Astrocyte of the cerebellum (primary cell): ENCODE measurements around the gene NEK9.
A peak's percentile ranks its signal among the peaks of the same experiment; 100 is the strongest.

ENCODE experiments used
- DNase-seq: peaks from one replicate; pipeline ENCODE4 v3.0.0-alpha.2; 2011; ENCODE audit warnings: low read depth
- H3K4me3 ChIP-seq: 2 replicates; pipeline ENCODE4 v1.5.1; 2011; ENCODE audit warnings: mild to moderate bottlenecking, low read depth, low read length, moderate library complexity
- in situ Hi-C: cut with HindIII; loops from 2 replicates; pipeline ENCODE4 v1.10.0; 2017; ENCODE audit warnings: low sequenced_read_pairs
- TF ChIP-seq, protein P1 (sequence below): IDR thresholded peaks from 2 replicates; pipeline ENCODE4 v1.5.1; 2012; ENCODE audit warnings: low read length, low read depth, moderate library complexity, mild to moderate bottlenecking; ENCODE audit errors: missing control alignments

NEK9 gene

DNA sequence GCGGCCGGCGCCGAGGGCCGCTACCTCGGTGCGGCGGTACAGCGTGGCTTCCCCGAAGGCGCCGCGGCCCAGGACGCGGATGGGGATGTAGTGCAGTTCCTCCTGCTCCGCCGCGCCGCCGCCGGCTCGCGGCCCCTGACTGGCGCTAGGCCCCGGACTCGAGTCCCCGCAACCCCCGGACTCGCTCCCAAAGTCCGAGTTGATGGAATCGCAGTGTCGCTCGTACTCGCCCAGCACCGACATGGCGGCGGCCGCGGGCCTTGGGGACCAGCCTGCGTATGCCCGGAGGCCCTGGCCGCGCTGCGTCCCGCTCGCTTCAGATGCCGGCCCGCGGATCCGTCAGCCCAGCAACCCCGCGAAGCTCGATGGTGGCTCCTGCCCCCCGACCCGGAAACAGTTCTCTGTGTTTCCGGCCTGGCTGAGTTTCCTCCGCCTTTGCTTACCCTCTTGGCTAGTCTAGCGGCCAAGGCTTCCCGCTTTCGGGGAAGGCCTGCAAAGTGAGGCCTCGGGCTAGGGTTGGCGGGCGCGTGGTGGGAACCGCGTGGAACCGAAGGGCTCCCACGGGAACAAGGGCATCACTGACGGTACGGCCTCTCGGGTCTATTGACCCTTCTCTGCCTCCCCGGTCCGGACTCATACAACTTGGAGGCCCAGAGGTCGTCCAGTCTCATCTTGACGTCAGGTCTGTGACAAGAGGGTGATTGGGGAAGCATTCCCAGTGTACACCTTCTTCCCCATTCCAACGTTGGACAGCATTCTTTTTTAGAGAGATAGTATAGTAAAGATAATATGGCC, at the start of gene NEK9:
NEK9 (minus strand) TSS at position 370 of the 795 bp plus-strand sequence; CDS start at position 243, 127 bp downstream.
- peak within 1 kb of the TSS; percentile 58 for H3K4me3 ChIP-seq
- in situ Hi-C loops = loop anchor here (25.0 kb wide), 1 partner anchor 360 kb away; no protein-coding TSS in a partner anchor
- DNase-seq = no peak
- TF ChIP-seq, protein P1, sequence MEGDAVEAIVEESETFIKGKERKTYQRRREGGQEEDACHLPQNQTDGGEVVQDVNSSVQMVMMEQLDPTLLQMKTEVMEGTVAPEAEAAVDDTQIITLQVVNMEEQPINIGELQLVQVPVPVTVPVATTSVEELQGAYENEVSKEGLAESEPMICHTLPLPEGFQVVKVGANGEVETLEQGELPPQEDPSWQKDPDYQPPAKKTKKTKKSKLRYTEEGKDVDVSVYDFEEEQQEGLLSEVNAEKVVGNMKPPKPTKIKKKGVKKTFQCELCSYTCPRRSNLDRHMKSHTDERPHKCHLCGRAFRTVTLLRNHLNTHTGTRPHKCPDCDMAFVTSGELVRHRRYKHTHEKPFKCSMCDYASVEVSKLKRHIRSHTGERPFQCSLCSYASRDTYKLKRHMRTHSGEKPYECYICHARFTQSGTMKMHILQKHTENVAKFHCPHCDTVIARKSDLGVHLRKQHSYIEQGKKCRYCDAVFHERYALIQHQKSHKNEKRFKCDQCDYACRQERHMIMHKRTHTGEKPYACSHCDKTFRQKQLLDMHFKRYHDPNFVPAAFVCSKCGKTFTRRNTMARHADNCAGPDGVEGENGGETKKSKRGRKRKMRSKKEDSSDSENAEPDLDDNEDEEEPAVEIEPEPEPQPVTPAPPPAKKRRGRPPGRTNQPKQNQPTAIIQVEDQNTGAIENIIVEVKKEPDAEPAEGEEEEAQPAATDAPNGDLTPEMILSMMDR = no peak

- in situ Hi-C loops = loop anchor here (5.0 kb wide), 1 partner anchor 34 kb away; no protein-coding TSS in a partner anchor
- TF ChIP-seq, protein P1 = no peak
- DNase-seq = peak; percentile 75
- peak within 1 kb of the TSS; percentile 88 for H3K4me3 ChIP-seq
Observed at GRCh38 chr14:75176142-75176820, 49.4 kb upstream of the NEK9 start, which contains the start of gene TMED10. Gene TMED10, minus strand, starts transcription at chr14:75176612. Its CDS starts 33 bp downstream, at chr14:75176579.

DNA sequence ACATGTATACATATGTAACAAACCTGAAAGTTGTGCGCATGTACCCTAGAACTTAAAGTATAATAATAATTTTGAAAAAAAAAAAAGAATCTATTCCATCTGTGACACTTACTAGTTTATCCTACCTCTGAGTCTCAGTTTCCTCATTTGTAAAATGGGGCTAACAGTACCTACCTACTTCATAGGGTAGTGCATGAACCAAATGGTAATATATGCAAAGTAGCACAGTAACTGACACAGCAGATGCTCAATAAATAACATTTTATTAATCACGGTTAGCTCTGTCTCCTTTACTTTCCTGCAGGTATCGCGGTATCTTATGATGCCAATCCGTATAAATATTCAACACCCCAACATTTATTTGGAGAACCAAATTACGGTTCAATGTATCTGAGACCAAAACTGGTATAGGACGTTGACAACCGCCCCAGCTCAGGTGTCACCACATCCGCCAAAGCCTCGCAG, 48.9 kb upstream of the NEK9 start:
- TF ChIP-seq, protein P1 = no peak
- no peak for DNase-seq
- in situ Hi-C loops = loop anchor here (5.0 kb wide), 1 partner anchor 33 kb away; no protein-coding TSS in a partner anchor
- H3K4me3 ChIP-seq = peak overlapping the region; percentile 88

DNA sequence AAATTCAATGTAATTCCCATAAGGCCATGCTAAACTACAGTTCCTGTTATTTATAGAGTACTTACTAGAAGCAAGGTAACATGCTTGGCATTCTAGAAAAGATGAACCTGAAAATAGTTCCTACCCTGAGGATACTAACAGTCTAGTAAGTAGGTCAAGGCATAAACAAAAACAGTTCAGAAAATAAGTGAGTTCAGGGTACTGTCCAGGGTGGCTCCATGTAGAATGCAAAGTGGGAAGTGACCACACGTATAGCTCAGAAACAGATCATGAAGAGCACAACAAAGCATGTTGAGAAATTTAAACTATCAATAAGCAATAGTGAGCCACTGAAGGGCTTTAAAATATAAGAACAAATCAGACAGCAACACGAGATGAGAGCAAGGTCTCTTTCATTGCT, 47.2 kb upstream of the NEK9 start:
- TF ChIP-seq, protein P1 = no peak
- H3K4me3 ChIP-seq = no peak overlapping the region
- in situ Hi-C loops = no loop called here
- no peak for DNase-seq

DNA sequence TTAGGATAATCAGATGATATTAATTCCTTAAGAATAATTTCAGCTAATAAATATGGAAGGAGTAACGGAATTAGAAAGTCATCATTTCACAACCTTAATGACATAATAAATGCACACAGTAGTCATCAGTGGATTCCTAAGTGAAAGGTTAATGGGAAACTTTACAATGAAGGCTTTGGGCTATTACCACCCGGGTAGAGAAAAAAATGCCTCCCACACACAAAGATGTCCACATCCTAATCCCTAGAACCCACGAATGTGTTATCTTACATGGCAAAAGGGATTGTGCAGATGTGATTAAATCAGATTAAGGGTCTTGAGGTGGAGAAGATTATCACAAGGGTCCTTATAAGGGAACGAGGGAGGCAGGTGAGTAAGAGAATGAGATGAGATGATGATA, 43.9 kb upstream of the NEK9 start:
- in situ Hi-C loops = no loop called here
- TF ChIP-seq, protein P1 = no peak
- no peak overlapping the region for H3K4me3 ChIP-seq
- DNase-seq = no peak

- DNase-seq = no peak
- TF ChIP-seq, protein P1 = no peak
- in situ Hi-C loops = no loop called here
- no peak overlapping the region for H3K4me3 ChIP-seq
Observed at GRCh38 chr14:75168586-75169335, 41.9 kb upstream of the NEK9 start.
